ENCODE results near the gene TAF10.
A peak's percentile ranks its signal among the peaks of the same experiment; 100 is the strongest.

The TAF10 gene

GRCh38 chr11:6608726-6609501, 3.1 kb downstream of the TAF10 start:
- no peak for DNase-seq (ENCODE audit: low spot score)

DNA sequence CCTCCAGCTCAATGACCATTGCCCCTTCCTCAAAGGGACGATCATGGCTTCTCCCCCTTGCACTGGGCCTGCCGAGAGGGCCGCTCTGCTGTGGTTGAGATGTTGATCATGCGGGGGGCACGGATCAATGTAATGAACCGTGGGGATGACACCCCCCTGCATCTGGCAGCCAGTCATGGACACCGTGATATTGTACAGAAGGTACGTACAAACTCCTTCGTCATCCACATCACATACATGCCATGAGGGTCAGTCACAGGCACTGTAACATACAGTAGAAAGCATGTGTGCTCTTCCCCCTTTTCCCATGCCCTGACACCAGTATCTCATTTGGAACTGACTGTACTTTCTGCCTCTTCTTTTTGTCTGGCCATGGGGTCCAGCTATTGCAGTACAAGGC, 4.0 kb downstream of the TAF10 start:
- no peak for DNase-seq (ENCODE audit: low spot score)

DNA sequence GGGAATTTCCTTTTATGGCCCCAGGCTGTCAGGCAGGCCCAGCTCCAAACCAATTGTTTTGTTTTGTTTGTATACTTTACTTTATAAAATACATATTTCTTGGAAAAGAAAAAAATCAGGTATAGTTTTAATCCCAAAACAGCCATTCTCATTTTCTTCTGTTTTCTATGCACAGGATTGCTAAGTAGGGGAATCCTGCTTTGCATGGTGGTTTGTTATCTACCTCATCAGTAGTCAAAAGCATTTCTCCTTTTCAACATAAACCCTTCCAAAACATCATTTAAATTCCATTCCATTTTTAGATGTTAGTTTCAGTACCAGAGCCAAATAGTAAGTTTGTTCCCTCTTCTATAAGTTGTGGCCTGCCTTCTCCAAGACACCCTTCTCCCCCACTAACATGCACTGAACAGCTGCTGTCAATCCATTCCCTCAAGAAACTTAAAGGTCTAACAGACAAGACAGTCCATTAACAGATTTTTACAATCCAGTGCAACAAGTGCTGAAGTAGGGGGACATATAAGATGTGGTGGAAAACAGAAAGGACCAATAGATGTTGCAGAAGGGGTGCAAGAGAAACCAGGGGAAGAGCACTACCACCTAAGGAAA, 4.7 kb downstream of the TAF10 start:
- no peak for DNase-seq (ENCODE audit: low spot score)

GRCh38 chr11:6606471-6607189, 5.4 kb downstream of the TAF10 start:
- peak; percentile 35 for DNase-seq (ENCODE audit: low spot score)

- no peak for DNase-seq (ENCODE audit: low spot score)
Observed at GRCh38 chr11:6604790-6605189, 7.2 kb downstream of the TAF10 start.

GRCh38 chr11:6604081-6604626, 7.9 kb downstream of the TAF10 start:
- peak; percentile 60 for DNase-seq (ENCODE audit: low spot score)

DNA sequence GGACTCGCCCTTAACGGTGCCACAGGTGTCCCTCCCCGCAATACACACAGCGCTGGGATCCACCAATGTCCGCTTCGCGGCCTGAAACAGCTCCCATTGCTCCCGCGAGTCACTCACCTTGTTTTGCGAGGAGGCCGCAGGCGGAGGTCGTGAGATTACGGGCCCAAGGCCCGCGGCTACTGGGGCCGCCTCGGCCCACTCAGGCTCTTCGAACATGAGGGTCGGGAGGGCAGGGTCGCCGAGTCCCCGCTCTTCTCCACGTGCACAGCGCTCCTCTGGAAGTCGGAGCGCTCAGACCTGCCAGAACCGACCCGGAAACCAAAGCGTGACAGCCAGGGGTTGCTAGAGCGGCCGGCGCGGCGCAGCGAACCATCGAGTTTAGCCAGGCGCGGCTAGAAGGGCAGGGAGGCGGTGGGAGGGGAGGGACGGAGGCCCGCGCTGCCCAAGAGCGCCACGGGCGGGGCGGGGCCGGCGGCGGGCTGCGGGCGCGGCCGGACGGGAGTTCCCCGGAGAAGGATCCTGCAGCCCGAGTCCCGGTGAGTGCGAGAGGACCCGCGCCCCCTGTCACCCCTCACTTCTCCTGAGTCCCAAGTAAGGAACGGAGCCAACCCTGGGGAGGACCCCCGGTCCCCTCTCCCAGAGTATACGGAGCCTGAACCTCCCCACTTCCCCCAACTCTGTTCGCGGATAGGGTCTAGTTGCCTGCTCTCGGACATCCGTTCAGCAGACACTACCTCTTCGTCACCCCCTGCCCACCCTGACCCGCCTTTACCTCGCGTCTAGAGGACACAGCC, 8.5 kb downstream of the TAF10 start, which contains the start of the genes ILK and RRP8:
Gene ILK (plus strand): TSS at position 488 of the 794 bp plus-strand sequence. CDS start 498 bp downstream, outside the sequence.
Gene RRP8 (minus strand): TSS at position 330 of the 794 bp plus-strand sequence. CDS start 114 bp downstream, at position 216.
- peak; percentile 91 for DNase-seq (ENCODE audit: low spot score)

DNA sequence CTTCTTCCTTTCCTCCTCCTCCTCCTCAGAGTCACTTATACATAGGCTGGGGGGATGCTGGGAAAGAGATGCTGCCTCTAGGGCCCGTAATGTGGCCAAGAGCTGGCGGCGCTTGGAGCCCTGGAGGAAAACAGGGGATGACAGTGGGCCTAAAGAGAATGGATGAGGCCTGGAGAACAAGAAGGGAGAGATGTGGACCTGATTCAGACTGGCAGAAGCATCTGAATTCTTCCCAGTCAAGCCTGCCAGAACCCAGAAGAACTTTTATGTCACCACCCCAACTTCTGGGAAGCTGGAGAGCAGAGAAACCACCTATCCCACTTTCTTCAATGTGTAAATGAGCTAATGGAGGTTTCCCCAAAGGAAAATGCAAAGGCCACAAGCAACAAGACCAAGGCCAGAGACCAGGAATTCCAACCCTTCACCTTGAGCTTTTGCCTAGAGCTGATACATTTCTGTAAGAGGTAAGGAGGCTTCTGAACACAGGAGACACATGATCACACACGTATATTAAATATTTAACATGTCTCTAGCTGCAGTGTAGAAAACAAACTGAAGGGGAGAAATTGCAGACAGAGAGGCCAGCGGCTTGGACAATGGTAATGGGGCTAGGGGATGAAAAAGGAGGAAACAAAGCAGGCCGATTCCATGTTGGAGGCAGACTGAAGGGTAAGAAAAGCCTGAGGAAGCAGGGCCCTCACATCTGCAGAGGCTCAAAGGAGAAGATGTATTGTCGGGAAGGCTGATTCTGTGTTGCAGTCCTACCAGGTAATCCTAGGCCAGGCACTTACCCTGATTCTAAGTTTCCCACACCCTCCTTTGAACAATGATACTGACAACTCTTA, 9.7 kb downstream of the TAF10 start:
- no peak for DNase-seq (ENCODE audit: low spot score)

DNA sequence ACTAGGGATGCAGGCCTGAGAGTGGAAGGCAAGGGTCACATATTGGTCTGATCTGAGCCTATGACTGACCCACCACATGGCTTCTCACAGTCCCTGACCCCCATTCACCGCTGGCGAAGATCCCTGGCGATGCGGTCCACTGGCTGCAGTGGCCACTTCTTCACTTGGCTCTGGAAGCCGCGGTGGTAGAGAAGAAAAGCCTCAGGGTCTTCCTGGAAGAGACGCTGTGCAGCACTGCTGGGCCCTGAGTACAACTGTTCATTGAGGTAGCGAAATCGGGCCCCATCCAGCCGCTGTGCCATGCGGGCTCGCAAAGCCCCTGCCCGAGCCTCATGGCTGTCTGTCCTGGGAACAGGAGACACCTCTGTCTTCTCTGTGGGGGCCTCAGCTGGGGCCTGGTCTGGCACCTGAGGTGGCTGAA, 11.0 kb downstream of the TAF10 start:
- DNase-seq (ENCODE audit: low spot score): no peak

- no peak for DNase-seq (ENCODE audit: low spot score)
Observed at GRCh38 chr11:6599881-6600390, 12.1 kb downstream of the TAF10 start.

DNA sequence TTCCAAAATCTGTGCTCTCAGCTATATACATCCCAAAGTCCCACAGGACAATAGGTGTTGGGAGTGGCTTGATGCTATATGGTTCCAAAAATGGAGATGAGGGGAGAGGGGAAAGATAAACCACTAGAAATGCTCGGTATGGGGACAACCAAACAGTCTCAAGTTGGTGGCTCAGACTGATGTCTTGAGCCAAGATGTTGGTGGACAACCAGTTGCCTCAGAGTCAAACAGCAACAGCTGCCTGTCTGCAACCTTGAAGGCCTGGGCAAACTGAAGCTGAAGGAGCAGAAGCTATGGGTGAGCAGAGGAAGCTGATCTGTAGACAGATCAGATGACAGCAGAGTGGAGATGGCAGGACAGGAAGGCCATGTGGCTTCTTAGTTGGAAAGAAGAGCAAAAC, 12.6 kb downstream of the TAF10 start:
- no peak for DNase-seq (ENCODE audit: low spot score)

- DNase-seq (ENCODE audit: low spot score): no peak
Observed at GRCh38 chr11:6598555-6598954, 13.5 kb downstream of the TAF10 start.

DNA sequence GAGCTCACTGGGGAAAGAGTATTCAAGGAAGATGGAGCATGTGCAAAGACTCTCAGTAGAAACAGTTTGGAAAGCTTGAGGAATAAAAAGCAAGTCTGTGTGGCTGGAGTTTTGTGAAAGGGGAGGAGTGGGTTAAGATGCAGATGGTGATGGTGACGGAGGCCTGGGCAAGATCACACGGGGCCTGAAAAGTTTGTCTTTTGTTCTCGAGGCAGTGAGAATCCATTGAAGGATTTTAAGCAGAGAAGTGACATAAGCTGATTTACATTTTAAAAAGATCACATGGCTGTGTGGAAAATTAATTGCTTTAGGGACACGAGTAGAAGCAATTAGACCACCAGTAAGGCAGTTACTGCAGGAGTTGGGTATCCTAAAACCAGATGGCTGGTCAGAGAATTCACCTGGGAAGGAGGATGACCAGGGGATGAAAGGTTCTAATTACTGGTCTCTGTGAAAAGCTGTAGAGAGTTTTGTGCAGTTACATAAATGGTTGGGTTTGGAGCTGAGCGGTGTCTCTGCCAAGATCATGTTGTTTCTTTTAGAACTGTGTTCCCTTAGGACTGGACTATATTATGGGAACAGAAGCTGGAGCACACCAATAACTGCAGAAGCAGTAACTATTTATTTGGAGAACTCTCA, 15.7 kb downstream of the TAF10 start:
- no peak for DNase-seq (ENCODE audit: low spot score)

GRCh38 chr11:6594142-6594768, 17.8 kb downstream of the TAF10 start:
- no peak for DNase-seq (ENCODE audit: low spot score)

DNA sequence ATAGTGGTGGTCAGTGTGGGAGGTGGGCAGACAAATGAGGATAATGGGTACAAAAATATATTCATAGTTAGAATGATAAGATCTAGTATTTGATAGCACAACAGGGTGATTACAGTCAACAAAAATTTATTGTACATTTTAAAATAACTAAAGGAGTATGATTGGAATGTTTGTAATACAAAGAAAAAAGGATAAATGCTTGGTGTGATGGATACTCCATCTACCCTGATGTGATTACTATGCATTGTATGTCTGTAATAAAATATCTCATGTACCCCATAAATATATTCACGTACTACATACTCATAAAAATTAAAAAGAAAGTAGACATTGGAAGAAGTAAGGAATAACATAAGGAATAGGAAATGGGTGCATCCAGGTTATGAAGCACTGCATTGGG, 24.0 kb downstream of the TAF10 start:
- DNase-seq (ENCODE audit: low spot score): no peak

GRCh38 chr11:6587360-6587953, 24.6 kb downstream of the TAF10 start:
- no peak for DNase-seq (ENCODE audit: low spot score)

GRCh38 chr11:6586434-6587359, 25.3 kb downstream of the TAF10 start:
- DNase-seq (ENCODE audit: low spot score): no peak

GRCh38 chr11:6584528-6584927, 27.5 kb downstream of the TAF10 start:
- DNase-seq (ENCODE audit: low spot score): no peak
